ENCODE data around the gene PLEKHJ1.

DNA sequence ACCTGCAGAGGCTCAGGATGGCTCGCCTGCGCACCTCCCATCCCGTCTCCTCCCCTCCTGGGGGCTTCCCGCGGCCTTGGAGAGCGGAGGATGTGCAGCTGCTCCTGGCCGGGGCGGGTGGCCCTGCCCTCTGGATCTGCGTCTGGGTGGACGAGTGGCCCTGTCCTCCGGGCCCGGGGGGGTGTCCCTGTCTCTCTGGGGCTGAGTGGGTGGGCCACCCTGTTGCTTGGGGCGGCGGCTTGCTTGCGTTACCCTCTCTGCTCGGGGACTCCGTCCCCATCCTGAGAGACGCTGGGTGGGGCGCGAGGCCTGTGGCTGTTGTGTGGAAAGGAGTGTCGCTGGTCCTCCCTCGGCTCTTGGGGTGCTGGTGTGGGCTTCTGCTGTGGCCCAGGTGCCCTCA, 37.8 kb downstream of the PLEKHJ1 start:
- TF ChIP-seq CEBPB (IDR thresholded peaks at IDR 0.05; ENCODE audit: borderline replicate concordance, low read depth, low read length) (no peak), ZSCAN29 (CRISPR knock-in tag; conservative IDR thresholded peaks at IDR 0.05) (no peak), POLR2AphosphoS5 (IDR thresholded peaks at IDR 0.05; ENCODE audit: low read depth, low read length) (no peak), ZNF7 (CRISPR knock-in tag; IDR thresholded peaks at IDR 0.05) (no peak)
